Hepatocyte (in vitro differentiated cells): ENCODE results near the gene DTNBP1. TPM values are rescaled to one million over a fixed set of nuclear protein-coding genes. Genes with fewer than 3 reads are reported as not detected.

ENCODE experiments used
- DNase-seq: peaks from one replicate; pipeline ENCODE4 v3.0.0-alpha.2; 2016; ENCODE audit warnings: low spot score
- H2AFZ ChIP-seq: fragments of 200-600 bp; sonication (generic); 2 replicates; pipeline ENCODE4 v1.6.0; 2016; ENCODE audit warnings: antibody characterized with exemption, mild to moderate bottlenecking
- H3K27ac ChIP-seq: fragments of 200-600 bp; sonication (generic); 2 replicates; pipeline ENCODE4 v1.5.1; 2016; ENCODE audit warnings: mild to moderate bottlenecking
- H3K27me3 ChIP-seq: fragments of 200-600 bp; sonication (generic); 2 replicates; pipeline ENCODE4 v1.6.1; 2016
- H3K36me3 ChIP-seq: fragments of 200-600 bp; sonication (generic); replicated peaks from 2 replicates; pipeline ENCODE4 v1.5.1; 2016; ENCODE audit warnings: low read depth; ENCODE audit not compliant: insufficient read depth
- H3K4me1 ChIP-seq: fragments of 200-600 bp; sonication (generic); 2 replicates; pipeline ENCODE4 v1.5.1; 2016; ENCODE audit warnings: mild to moderate bottlenecking, moderate library complexity; ENCODE audit not compliant: insufficient read depth
- H3K4me2 ChIP-seq: fragments of 200-600 bp; sonication (generic); 2 replicates; pipeline ENCODE4 v1.6.0; 2016
- H3K4me3 ChIP-seq: fragments of 200-600 bp; sonication (generic); 2 replicates; pipeline ENCODE4 v1.5.1; 2016; ENCODE audit warnings: mild to moderate bottlenecking
- H3K79me2 ChIP-seq: fragments of 200-600 bp; sonication (generic); 2 replicates; pipeline ENCODE4 v1.6.0; 2017; ENCODE audit warnings: mild to moderate bottlenecking
- H3K9me2 ChIP-seq: fragments of 200-600 bp; sonication (generic); replicated peaks from 2 replicates; pipeline ENCODE4 v1.6.0; 2017; ENCODE audit warnings: mild to moderate bottlenecking; ENCODE audit not compliant: insufficient read depth
- H3K9me3 ChIP-seq: fragments of 200-600 bp; sonication (generic); 2 replicates; pipeline ENCODE4 v1.5.1; 2016; ENCODE audit warnings: low read depth, mild to moderate bottlenecking
- H4K20me1 ChIP-seq: fragments of 200-600 bp; sonication (generic); 2 replicates; pipeline ENCODE4 v1.6.0; 2016; ENCODE audit warnings: mild to moderate bottlenecking; ENCODE audit not compliant: insufficient read depth, poor library complexity, severe bottlenecking
- CTCF ChIP-seq: fragments of 200-600 bp; sonication (generic); IDR thresholded peaks from 2 replicates; pipeline ENCODE4 v1.5.1; 2016; ENCODE audit warnings: antibody characterized with exemption, mild to moderate bottlenecking; ENCODE audit not compliant: poor library complexity
- EZH2 ChIP-seq: fragments of 200-600 bp; sonication (generic); IDR thresholded peaks from 2 replicates; pipeline ENCODE4 v1.6.1; 2016; ENCODE audit warnings: antibody characterized with exemption, mild to moderate bottlenecking, borderline replicate concordance
- EZH2phosphoT487 ChIP-seq: fragments of 200-600 bp; sonication (generic); IDR thresholded peaks from one replicate; pipeline ENCODE4 v1.6.1; 2018; ENCODE audit warnings: antibody characterized with exemption, mild to moderate bottlenecking, low read depth, moderate library complexity; ENCODE audit not compliant: unreplicated experiment, severe bottlenecking
- WGBS: methylation state at CpG from one replicate; pipeline ENCODE4 v1.1.6; 2016; ENCODE audit warnings: low lambda C conversion rate; ENCODE audit errors: missing lambda C conversion rate; 5-methylcytosine and 5-hydroxymethylcytosine counted together
- polyA plus RNA-seq: library from polyadenylated mRNA; unstranded; fragments of >200 nt; fragmentation: Nextera tagmentation; extraction: Ambion mirVana; gene quantifications from 2 replicates; pipeline ENCODE4 v1.2.1, GENCODE V29; 2016
- total RNA-seq: library from RNA; depleted of rRNA; stranded (reverse); fragments of >200 nt; gene quantifications from 2 replicates; pipeline ENCODE4 v1.2.3, GENCODE V29; 2014

The DTNBP1 gene
- total and polyA plus RNA-seq, 2 experiments from 2014 or later: 3.4 to 25.6 TPM

DNA sequence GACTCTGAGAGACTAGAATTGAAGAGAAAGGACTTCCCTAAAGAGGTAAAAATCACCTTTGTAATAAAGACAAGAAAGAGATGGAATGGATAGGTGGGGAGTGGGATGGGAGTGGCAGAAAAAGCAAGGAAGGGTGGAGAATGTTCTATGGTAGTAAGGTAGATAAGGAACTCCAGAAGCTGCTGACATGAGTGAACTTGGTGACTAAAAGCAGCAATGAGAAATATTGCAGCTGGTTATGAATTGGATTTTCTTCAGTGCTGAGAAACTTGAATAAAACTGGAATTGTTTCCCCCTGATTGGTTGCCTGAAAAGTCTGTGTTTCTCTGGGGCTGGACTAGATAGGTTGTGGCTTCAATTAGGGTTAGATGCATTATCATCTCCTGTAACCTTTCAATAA lies 15.7 kb upstream of the DTNBP1 start:
- Histone ChIP-seq H3K9me3 (no peaks in the 10 kb centered on the region), H3K27ac (no peak overlapping the region), H3K27me3 (no peaks in the 10 kb centered on the region), H3K79me2 (no peaks in the 10 kb centered on the region), H2AFZ (no peak overlapping the region), H3K36me3 (no peaks in the 10 kb centered on the region), H3K4me1 (peaks cover 20% of the 10 kb centered on the region), H3K4me3 (no peak overlapping the region), H4K20me1 (no peaks in the 10 kb centered on the region), H3K9me2 (no peaks in the 10 kb centered on the region), H3K4me2 (no peak overlapping the region)
- no peak for DNase-seq
- TF ChIP-seq EZH2: no peak
- TF ChIP-seq CTCF: no peak
- TF ChIP-seq EZH2phosphoT487: no peak

DNA sequence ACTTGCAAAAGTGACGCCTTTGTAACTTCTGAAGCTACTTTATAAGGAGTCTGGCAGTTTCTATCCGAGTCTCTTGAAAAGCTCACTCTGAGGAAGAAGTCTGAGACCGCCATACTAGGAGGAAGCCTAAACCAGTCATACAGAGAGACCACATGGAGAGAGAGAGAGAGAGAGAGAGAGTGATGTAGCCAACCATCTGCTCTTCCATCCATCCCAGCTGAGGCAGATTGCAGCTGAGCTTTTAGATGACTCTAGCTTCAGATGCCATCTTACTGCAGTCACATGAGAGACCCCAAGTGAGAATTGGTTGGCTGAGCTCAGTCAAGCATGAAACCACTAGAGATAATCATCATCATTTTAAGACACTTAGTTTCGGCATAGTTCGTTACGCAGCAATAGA lies 15.0 kb upstream of the DTNBP1 start:
- peaks cover 3% of the 10 kb centered on the region for H3K27me3 ChIP-seq
- H3K4me2 ChIP-seq: no peak overlapping the region
- no peaks in the 10 kb centered on the region for H3K79me2 ChIP-seq
- TF ChIP-seq EZH2phosphoT487: no peak
- no peak for TF ChIP-seq EZH2
- TF ChIP-seq CTCF: no peak
- no peak overlapping the region for H3K27ac ChIP-seq
- H3K4me3 ChIP-seq: no peak overlapping the region
- H2AFZ ChIP-seq: no peak overlapping the region
- no peaks in the 10 kb centered on the region for H3K9me3 ChIP-seq
- H3K9me2 ChIP-seq: no peaks in the 10 kb centered on the region
- peaks cover 20% of the 10 kb centered on the region for H3K4me1 ChIP-seq
- WGBS: 94% methylated on average over 6 of the region's 6 CpGs
- no peak for DNase-seq
- no peaks in the 10 kb centered on the region for H4K20me1 ChIP-seq
- H3K36me3 ChIP-seq: no peaks in the 10 kb centered on the region

DNA sequence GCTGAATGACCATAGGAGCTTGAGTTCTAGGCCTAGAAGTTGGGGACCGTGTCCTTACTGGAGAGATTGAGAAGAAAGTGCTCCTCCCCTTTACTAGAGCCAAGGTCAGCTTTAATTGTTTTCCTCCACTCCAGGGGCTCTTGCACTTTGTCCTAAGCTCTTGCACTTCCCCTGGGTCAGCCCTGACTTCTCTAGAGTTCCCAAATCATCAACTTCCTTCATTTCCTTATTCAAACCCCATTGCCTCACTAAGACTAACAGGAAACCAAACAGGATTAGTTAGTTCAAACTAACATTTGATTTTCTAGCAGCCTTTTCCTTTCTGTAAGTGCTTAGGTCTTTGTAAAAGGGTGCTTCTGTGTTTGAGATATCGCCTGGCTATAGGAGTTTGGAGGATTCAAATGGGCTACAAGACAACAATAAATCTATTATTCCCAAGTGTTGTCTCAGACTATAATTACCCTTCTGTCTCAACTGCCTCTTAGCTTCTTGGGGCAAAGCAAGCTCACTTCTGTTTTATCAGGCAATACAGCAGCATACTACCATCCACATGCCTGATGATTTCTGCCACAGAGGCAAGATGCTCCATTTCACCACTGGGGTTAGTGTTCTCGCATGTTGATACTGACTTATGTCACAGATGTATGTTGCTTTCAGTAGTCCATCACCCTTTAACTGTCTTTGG lies 12.8 kb upstream of the DTNBP1 start:
- TF ChIP-seq EZH2: no peak
- no peak for TF ChIP-seq EZH2phosphoT487
- no peak for TF ChIP-seq CTCF
- WGBS: 75% methylated on average over 3 of the region's 3 CpGs
- H3K9me3 ChIP-seq: no peaks in the 10 kb centered on the region
- no peaks in the 10 kb centered on the region for H3K36me3 ChIP-seq
- H3K4me1 ChIP-seq: peaks cover 20% of the 10 kb centered on the region
- peaks cover 7% of the 10 kb centered on the region for H3K27me3 ChIP-seq
- no peak overlapping the region for H3K4me3 ChIP-seq
- peak overlapping the region; percentile 47 for H3K27ac ChIP-seq
- no peaks in the 10 kb centered on the region for H3K79me2 ChIP-seq
- peak overlapping the region; percentile 53 for H3K4me2 ChIP-seq
- DNase-seq: no peak
- H2AFZ ChIP-seq: no peak overlapping the region
- no peaks in the 10 kb centered on the region for H3K9me2 ChIP-seq
- H4K20me1 ChIP-seq: no peaks in the 10 kb centered on the region
